Prostate gland (tissue), 2 donors: ENCODE results near the gene OPTC.

Experiments used
- CTCF ChIP-seq, 4 experiments: fragments of 200-600 bp in 2 of 4; fragments of 450-650 bp in 2 of 4; sonication (generic) in 2 of 4; IDR thresholded peaks; 1 replicate in 3 of 4; 2 replicates in 1 of 4; pipeline ENCODE4 v1.5.1; 2016 to 2019; ENCODE audit warnings: antibody characterized with exemption in 4 of 4, mild to moderate bottlenecking in 2 of 4, moderate library complexity in 2 of 4
- POLR2A ChIP-seq: fragments of 450-650 bp; IDR thresholded peaks from one replicate; pipeline ENCODE4 v1.6.1; 2016; ENCODE audit warnings: antibody characterized with exemption, mild to moderate bottlenecking

DNA sequence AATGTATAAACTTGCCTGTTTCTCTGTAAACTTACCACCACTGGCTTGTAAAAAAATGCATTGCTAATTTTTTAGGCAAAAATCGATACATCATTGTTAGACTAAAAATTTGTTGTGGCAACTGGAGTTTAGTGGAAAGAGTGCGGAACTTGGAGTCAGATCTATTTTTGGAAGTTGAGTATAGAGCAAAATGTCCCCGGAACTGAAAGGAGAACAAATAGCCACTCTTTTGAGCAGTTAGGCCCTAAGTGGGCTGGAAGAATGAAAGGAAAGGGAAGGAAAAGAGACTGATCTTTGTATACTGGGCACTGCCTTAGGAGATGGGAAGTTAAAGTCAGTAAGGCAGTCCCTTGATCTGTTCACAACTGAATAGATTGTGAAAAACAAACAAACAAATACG is 30.2 kb downstream of the OPTC start:
- no peak for TF ChIP-seq CTCF (IDR thresholded peaks at IDR 0.05)
- no peak for TF ChIP-seq POLR2A
